GM18520 (cell line): Measurements from ENCODE around the gene DOHH.

Source experiments
- ATAC-seq: cut with Tn5 transposase; IDR thresholded peaks from one replicate; pipeline ENCODE4 v1.9.1; 2021; ENCODE audit not compliant: unreplicated experiment

The DOHH gene

GRCh38 chr19:3500429-3501101 is at the start of gene DOHH:
Gene DOHH (minus strand): TSS chr19:3500674. CDS start chr19:3496814, 3,860 bp downstream.
- peak; percentile 72 for ATAC-seq

GRCh38 chr19:3549816-3550215 is 49.3 kb upstream of the DOHH start:
- ATAC-seq: no peak

- ATAC-seq: no peak
Measured at GRCh38 chr19:3548606-3549005, 48.1 kb upstream of the DOHH start.

GRCh38 chr19:3547767-3548282 is 47.4 kb upstream of the DOHH start:
- no peak for ATAC-seq

GRCh38 chr19:3547301-3547731 is 46.8 kb upstream of the DOHH start:
- ATAC-seq: no peak

GRCh38 chr19:3546119-3546518 is 45.6 kb upstream of the DOHH start:
- ATAC-seq: no peak

GRCh38 chr19:3545669-3546034 is 45.2 kb upstream of the DOHH start:
- ATAC-seq: no peak

- ATAC-seq: no peak
Measured at GRCh38 chr19:3544742-3545668, 44.5 kb upstream of the DOHH start.

- no peak for ATAC-seq
Measured at GRCh38 chr19:3544058-3544376, 43.5 kb upstream of the DOHH start.

GRCh38 chr19:3543150-3544057 is 42.9 kb upstream of the DOHH start:
- no peak for ATAC-seq

GRCh38 chr19:3539756-3540118 is 39.3 kb upstream of the DOHH start:
- no peak for ATAC-seq

GRCh38 chr19:3538965-3539755 is 38.7 kb upstream of the DOHH start, which contains the start of gene TEKTIP1:
Gene TEKTIP1 (plus strand): TSS chr19:3539174. CDS start chr19:3539178, 4 bp downstream.
- no peak for ATAC-seq

GRCh38 chr19:3538258-3538929 is 37.9 kb upstream of the DOHH start:
- no peak for ATAC-seq

GRCh38 chr19:3537438-3538240 is 37.2 kb upstream of the DOHH start:
- ATAC-seq: no peak

GRCh38 chr19:3537101-3537437 is 36.6 kb upstream of the DOHH start:
- ATAC-seq: no peak

- ATAC-seq: no peak
Measured at GRCh38 chr19:3536429-3537100, 36.1 kb upstream of the DOHH start.

- ATAC-seq: no peak
Measured at GRCh38 chr19:3535981-3536380, 35.5 kb upstream of the DOHH start.

GRCh38 chr19:3535563-3535965 is 35.1 kb upstream of the DOHH start:
- no peak for ATAC-seq

GRCh38 chr19:3535235-3535535 is 34.7 kb upstream of the DOHH start:
- ATAC-seq: no peak
